PC-3 (cell line): ENCODE data around the gene CCDC183. TPM values are rescaled to one million over a fixed set of nuclear protein-coding genes. Genes with fewer than 3 reads are reported as not detected.
"Not testable (repeated sequence)": the region's sequence is repeated elsewhere in the genome, so short reads cannot be mapped to it uniquely, and the experiment has no call there.

Experiments used
- ATAC-seq: fragments of 200-7000 bp; cut with Tn5 transposase; 2 replicates; pipeline ENCODE4 v1.9.1; 2020; ENCODE audit warnings: mild to moderate bottlenecking, moderate library complexity
- BruUV-seq: library from RNA; stranded (reverse); fragments of 400-500 nt; replicated peaks from 2 replicates; lab custom pipeline; 2021; lab: Mats Ljungman, UMichigan
- CTCF ChIA-PET: fragments of 300-600 bp; sonication (Branson Sonifier 250); formaldehyde crosslinking; loops from one replicate; lab custom pipeline; 2022; ENCODE audit warnings: antibody characterized with exemption; lab: Charles Lee
- POLR2A ChIA-PET: fragments of 300-600 bp; sonication (Branson Sonifier 250); formaldehyde crosslinking; loops from one replicate; lab custom pipeline; 2022; ENCODE audit warnings: antibody characterized with exemption; ENCODE audit not compliant: unreplicated experiment; lab: Charles Lee
- DNase-seq: peaks from one replicate; pipeline ENCODE4 v3.0.0-alpha.2; 2015
- H2AFZ ChIP-seq: fragments of 300-600 bp; sonication (generic); 2 replicates; pipeline ENCODE4 v1.6.0; 2016; ENCODE audit warnings: antibody characterized with exemption, low read length
- H3F3A ChIP-seq: fragments of 300-600 bp; sonication (generic); one replicate; pipeline ENCODE4 v1.6.0; 2017; ENCODE audit warnings: antibody characterized with exemption, low read length, control low read depth, mild to moderate bottlenecking; ENCODE audit not compliant: unreplicated experiment
- H3K27ac ChIP-seq: fragments of 300-600 bp; sonication (generic); 2 replicates; pipeline ENCODE4 v1.5.1; 2016; ENCODE audit warnings: mild to moderate bottlenecking, low read length
- H3K27me3 ChIP-seq: fragments of 300-600 bp; sonication (generic); 2 replicates; pipeline ENCODE4 v1.6.1; 2016; ENCODE audit warnings: low read length, mixed read lengths
- H3K36me3 ChIP-seq: fragments of 300-600 bp; sonication (generic); 2 replicates; pipeline ENCODE4 v1.6.1; 2016; ENCODE audit warnings: low read depth, mixed run types, low read length, mixed read lengths
- H3K4me1 ChIP-seq: fragments of 300-600 bp; sonication (generic); 2 replicates; pipeline ENCODE4 v1.5.1; 2016; ENCODE audit warnings: low read length; ENCODE audit not compliant: insufficient read depth
- H3K4me2 ChIP-seq: fragments of 300-600 bp; sonication (generic); 2 replicates; pipeline ENCODE4 v1.6.0; 2016; ENCODE audit warnings: low read length
- H3K4me3 ChIP-seq: fragments of 300-600 bp; sonication (generic); 2 replicates; pipeline ENCODE4 v1.5.1; 2016; ENCODE audit warnings: mild to moderate bottlenecking, low read length, mixed read lengths
- H3K79me2 ChIP-seq: fragments of 300-600 bp; sonication (generic); 2 replicates; pipeline ENCODE4 v1.6.1; 2017; ENCODE audit warnings: low read length, mixed read lengths
- H3K9ac ChIP-seq: fragments of 300-600 bp; sonication (generic); 2 replicates; pipeline ENCODE4 v1.6.0; 2016; ENCODE audit warnings: mild to moderate bottlenecking, low read length
- H3K9me2 ChIP-seq: fragments of 300-600 bp; sonication (generic); replicated peaks from 2 replicates; pipeline ENCODE4 v1.6.1; 2016; ENCODE audit warnings: mixed run types, low read length, mixed read lengths
- H3K9me3 ChIP-seq: fragments of 300-600 bp; sonication (generic); 2 replicates; pipeline ENCODE4 v1.6.1; 2016; ENCODE audit warnings: low read length, mixed read lengths
- H4K20me1 ChIP-seq: fragments of 300-600 bp; sonication (generic); 2 replicates; pipeline ENCODE4 v1.6.1; 2016; ENCODE audit warnings: low read length, mixed read lengths
- CTCF ChIP-seq: fragments of 300-600 bp; sonication (generic); conservative IDR thresholded peaks from 2 replicates; pipeline ENCODE4 v1.5.1; 2017; ENCODE audit warnings: antibody characterized with exemption, low read depth, mild to moderate bottlenecking, low read length
- EZH2 ChIP-seq: fragments of 300-600 bp; sonication (generic); IDR thresholded peaks from one replicate; pipeline ENCODE4 v1.6.1; 2017; ENCODE audit warnings: antibody characterized with exemption, mild to moderate bottlenecking, low read length; ENCODE audit not compliant: unreplicated experiment
- EZH2phosphoT487 ChIP-seq: fragments of 300-600 bp; sonication (generic); IDR thresholded peaks from 2 replicates; pipeline ENCODE4 v1.6.1; 2018; ENCODE audit warnings: mild to moderate bottlenecking, antibody characterized with exemption, low read length, borderline replicate concordance
- intact Hi-C: fragments of 100-400 bp; cut with micrococcal nuclease; formaldehyde crosslinking; loops from 2 replicates; pipeline ENCODE4 v1.9.0; 2023
- total RNA-seq: library from RNA; depleted of rRNA; stranded (reverse); fragments of >200 nt; gene quantifications from 2 replicates; pipeline ENCODE4 v1.2.3, GENCODE V29; 2014

CCDC183 gene
- total RNA-seq, 1 experiment from 2014 or later: 0.87 TPM

DNA sequence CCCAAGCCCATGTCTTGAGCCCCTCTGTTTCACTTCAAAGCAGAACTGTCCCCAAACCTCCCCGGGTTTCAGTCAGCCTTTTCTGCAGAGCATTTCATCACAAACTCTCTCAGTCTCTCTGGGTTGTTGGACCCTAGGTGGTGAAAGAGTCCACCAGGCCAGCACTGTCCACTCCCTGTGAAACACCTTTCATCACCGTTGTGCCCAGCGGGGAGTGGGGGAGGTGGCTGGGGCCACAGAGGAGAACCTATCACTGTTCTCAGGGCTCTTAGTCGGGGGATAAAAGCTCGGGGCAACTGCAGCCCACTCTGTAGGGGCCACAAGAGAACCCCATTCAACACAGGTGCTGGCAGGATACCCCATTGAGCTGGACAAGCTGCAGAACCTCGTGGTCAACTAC, 6.2 kb downstream of the CCDC183 start:
- TF ChIP-seq CTCF (no peak), EZH2phosphoT487 (no peak), EZH2 (no peak)
- Histone ChIP-seq H3K27ac (no peak overlapping the region), H3K4me1 (peaks cover 28% of the 10 kb centered on the region), H3K4me3 (no peak overlapping the region), H3K36me3 (no peaks in the 10 kb centered on the region), H3K9ac (no peak overlapping the region), H2AFZ (no peak overlapping the region), H4K20me1 (no peaks in the 10 kb centered on the region), H3K9me2 (no peaks in the 10 kb centered on the region), H3F3A (no peaks in the 10 kb centered on the region), H3K79me2 (peaks cover 11% of the 10 kb centered on the region), H3K9me3 (no peaks in the 10 kb centered on the region), H3K27me3 (no peaks in the 10 kb centered on the region), H3K4me2 (no peak overlapping the region)
- intact Hi-C loops: no loop called here
- no TSS peak for BruUV-seq
- CTCF ChIA-PET: no interaction called here
- DNase-seq (no peak), ATAC-seq (no peak)
- POLR2A ChIA-PET: no interaction called here

DNA sequence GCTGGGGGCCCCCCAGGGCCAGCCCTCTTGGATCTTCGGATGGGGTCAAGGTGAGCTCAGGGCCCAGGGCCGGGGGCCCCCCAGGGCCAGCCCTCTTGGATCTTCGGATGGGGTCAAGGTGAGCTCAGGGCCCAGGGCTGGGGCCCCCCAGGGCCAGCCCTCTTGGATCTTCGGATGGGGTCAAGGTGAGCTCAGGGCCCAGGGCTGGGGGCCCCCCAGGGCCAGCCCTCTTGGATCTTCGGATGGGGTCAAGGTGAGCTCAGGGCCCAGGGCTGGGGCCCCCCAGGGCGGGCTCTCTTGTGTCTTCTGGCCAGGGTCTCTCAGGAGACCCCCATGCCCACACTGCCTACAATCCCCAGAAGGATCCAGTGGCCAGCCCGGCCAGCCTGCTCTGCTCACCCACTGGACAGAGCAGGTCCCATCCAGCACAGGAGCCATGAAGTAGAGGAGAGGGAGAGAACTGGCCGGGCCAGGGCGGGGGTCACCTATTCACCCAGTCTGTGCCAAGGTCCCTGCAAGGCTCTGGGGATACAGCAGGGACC, 6.9 kb downstream of the CCDC183 start:
- DNase-seq, H2AFZ ChIP-seq, BruUV-seq, H3K27ac ChIP-seq, intact Hi-C loops, CTCF ChIA-PET, H3K27me3 ChIP-seq, H3K9me2 ChIP-seq, H3K36me3 ChIP-seq, H3K9me3 ChIP-seq, POLR2A ChIA-PET, ATAC-seq, H3K4me3 ChIP-seq, H4K20me1 ChIP-seq, H3F3A ChIP-seq, H3K4me2 ChIP-seq, H3K9ac ChIP-seq: not testable (repeated sequence)
- Histone ChIP-seq H3K79me2 (peaks cover 15% of the 10 kb centered on the region), H3K4me1 (peaks cover 28% of the 10 kb centered on the region)

DNA sequence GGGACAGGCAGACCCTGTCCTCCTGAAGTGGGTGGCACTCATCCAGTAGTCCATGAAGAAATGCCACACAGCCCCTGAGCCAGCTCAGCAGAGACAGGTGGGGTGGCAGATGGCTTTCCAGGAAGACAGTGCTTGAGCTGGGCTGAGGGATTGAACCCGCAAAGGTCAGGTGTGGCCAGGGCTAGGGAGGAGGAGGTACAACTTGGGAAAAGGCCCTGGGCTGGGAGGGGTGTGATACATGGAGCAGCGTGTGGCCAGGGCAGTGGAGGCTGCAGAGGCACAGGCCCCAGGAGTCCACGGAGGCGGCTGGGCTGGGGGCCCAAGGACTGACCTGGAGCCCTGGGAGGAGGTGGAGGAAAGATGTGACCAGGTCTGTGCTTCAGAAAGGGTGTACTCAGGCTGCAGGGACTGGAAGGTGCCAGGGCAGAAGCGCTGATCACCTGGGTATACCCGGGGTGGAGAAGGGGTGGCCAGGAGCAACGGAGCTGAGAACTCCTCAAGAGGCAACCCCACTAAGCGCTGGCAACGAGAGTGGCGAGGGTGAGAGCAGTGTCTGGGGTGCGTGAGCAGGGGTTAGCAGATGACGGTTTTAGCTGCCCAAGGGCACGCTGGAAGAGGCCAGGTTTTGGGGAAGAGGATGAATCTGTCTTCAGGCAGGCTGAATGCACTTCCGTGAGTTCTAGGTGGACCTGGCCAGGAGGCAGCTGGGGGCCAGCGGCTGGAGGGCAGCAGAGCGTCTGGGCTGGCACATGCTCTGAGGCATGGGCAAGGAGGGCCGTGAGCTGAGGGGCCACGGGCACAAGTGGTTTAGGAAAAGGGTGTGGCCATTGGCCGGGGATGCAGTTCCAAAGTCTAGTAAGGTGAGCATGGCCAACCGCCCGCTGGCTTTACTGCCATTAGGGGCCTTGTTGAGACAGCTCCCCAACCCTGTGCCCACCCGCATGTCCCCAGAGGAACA, 7.7 kb downstream of the CCDC183 start:
- H3K27me3 ChIP-seq: no peaks in the 10 kb centered on the region
- peaks cover 25% of the 10 kb centered on the region for H3K4me1 ChIP-seq
- no peaks in the 10 kb centered on the region for H3F3A ChIP-seq
- ChIA-PET CTCF (no interaction called here), POLR2A (no interaction called here)
- H3K36me3 ChIP-seq: no peaks in the 10 kb centered on the region
- ATAC-seq (no peak), DNase-seq (no peak)
- no peak overlapping the region for H2AFZ ChIP-seq
- H3K9me3 ChIP-seq: no peaks in the 10 kb centered on the region
- H3K4me3 ChIP-seq: no peak overlapping the region
- H3K79me2 ChIP-seq: peaks cover 22% of the 10 kb centered on the region
- H3K27ac ChIP-seq: no peak overlapping the region
- H4K20me1 ChIP-seq: no peaks in the 10 kb centered on the region
- intact Hi-C loops: no loop called here
- H3K9me2 ChIP-seq: no peaks in the 10 kb centered on the region
- no peak overlapping the region for H3K9ac ChIP-seq
- TF ChIP-seq EZH2phosphoT487: no peak
- no peak for TF ChIP-seq EZH2
- no peak for TF ChIP-seq CTCF
- BruUV-seq: no TSS peak
- H3K4me2 ChIP-seq: no peak overlapping the region
